ENCODE data around the gene SLC24A4. TPM values are rescaled to one million over a fixed set of nuclear protein-coding genes. Genes with fewer than 3 reads are reported as not detected.

The SLC24A4 gene
- total RNA-seq, 2 donors from 2014 or later = 2.7 to 4.4 TPM

GRCh38 chr14:92435154-92435553, 112.2 kb downstream of the SLC24A4 start:
- ATAC-seq (ENCODE audit: insufficient number of reproducible peaks, low FRiP score, low read depth) = no peak
- Histone ChIP-seq H3K9me3 (no peaks in the 10 kb centered on the region), H3K27me3 (replicated peaks; ENCODE audit: insufficient read depth) (no peaks in the 10 kb centered on the region), H3K4me3 (no peak overlapping the region), H3K36me3 (no peaks in the 10 kb centered on the region), H3K4me1 (ENCODE audit: control insufficient read depth in 1 of 2, low read depth in 2 of 2) (no peaks in the 10 kb centered on the region), H3K27ac (no peak overlapping the region)
- no peak for TF ChIP-seq CTCF (IDR thresholded peaks at IDR 0.05)
- DNase-seq (ENCODE audit: low spot score) = no peak

GRCh38 chr14:92436115-92436776, 113.3 kb downstream of the SLC24A4 start:
- Histone ChIP-seq H3K36me3 (no peaks in the 10 kb centered on the region), H3K27ac (no peak overlapping the region), H3K4me3 (no peak overlapping the region), H3K9me3 (no peaks in the 10 kb centered on the region), H3K4me1 (ENCODE audit: control insufficient read depth in 1 of 2, low read depth in 2 of 2) (no peaks in the 10 kb centered on the region), H3K27me3 (replicated peaks; ENCODE audit: insufficient read depth) (no peaks in the 10 kb centered on the region)
- no peak for TF ChIP-seq CTCF (IDR thresholded peaks at IDR 0.05)
- no peak for DNase-seq (ENCODE audit: low spot score)
- ATAC-seq (ENCODE audit: insufficient number of reproducible peaks, low FRiP score, low read depth) = no peak

- no peak overlapping the region for H3K27ac ChIP-seq
- no peak for TF ChIP-seq CTCF (IDR thresholded peaks at IDR 0.05)
- H3K27me3 ChIP-seq (replicated peaks; ENCODE audit: insufficient read depth) = no peaks in the 10 kb centered on the region
- no peak overlapping the region for H3K4me3 ChIP-seq
- no peak for DNase-seq (ENCODE audit: low spot score)
- no peak for ATAC-seq (ENCODE audit: insufficient number of reproducible peaks, low FRiP score, low read depth)
- no peaks in the 10 kb centered on the region for H3K9me3 ChIP-seq
- no peaks in the 10 kb centered on the region for H3K4me1 ChIP-seq (ENCODE audit: control insufficient read depth in 1 of 2, low read depth in 2 of 2)
- H3K36me3 ChIP-seq = no peaks in the 10 kb centered on the region
These were observed 114.3 kb downstream of the SLC24A4 start for GRCh38 chr14:92437309-92437708.

GRCh38 chr14:92437729-92438285, 114.8 kb downstream of the SLC24A4 start:
- Histone ChIP-seq H3K4me1 (ENCODE audit: control insufficient read depth in 1 of 2, low read depth in 2 of 2) (no peaks in the 10 kb centered on the region), H3K36me3 (no peaks in the 10 kb centered on the region), H3K4me3 (no peak overlapping the region), H3K27me3 (replicated peaks; ENCODE audit: insufficient read depth) (no peaks in the 10 kb centered on the region), H3K9me3 (no peaks in the 10 kb centered on the region), H3K27ac (no peak overlapping the region)
- TF ChIP-seq CTCF (IDR thresholded peaks at IDR 0.05) = no peak
- ATAC-seq (ENCODE audit: insufficient number of reproducible peaks, low FRiP score, low read depth) = no peak
- no peak for DNase-seq (ENCODE audit: low spot score)

GRCh38 chr14:92439537-92440344, 116.8 kb downstream of the SLC24A4 start:
- TF ChIP-seq CTCF (IDR thresholded peaks at IDR 0.05) = no peak
- Histone ChIP-seq H3K27me3 (replicated peaks; ENCODE audit: insufficient read depth) (no peaks in the 10 kb centered on the region), H3K4me1 (ENCODE audit: control insufficient read depth in 1 of 2, low read depth in 2 of 2) (no peaks in the 10 kb centered on the region), H3K36me3 (no peaks in the 10 kb centered on the region), H3K9me3 (no peaks in the 10 kb centered on the region), H3K4me3 (no peak overlapping the region), H3K27ac (no peak overlapping the region)
- ATAC-seq (ENCODE audit: insufficient number of reproducible peaks, low FRiP score, low read depth) = no peak
- no peak for DNase-seq (ENCODE audit: low spot score)
